ENCODE results near the gene RDX. TPM values are rescaled to one million over a fixed set of nuclear protein-coding genes. Genes with fewer than 3 reads are reported as not detected.

The RDX gene
- total and polyA plus RNA-seq, 10 of the 15 experiments (the other 5 are each of a cell fraction or from before 2014, with no cell fraction given): 24.6 to 62.2 (median 47.8) TPM

- RAD21 ChIA-PET (ENCODE audit: unreplicated experiment): interaction anchor here (1.9 kb wide), 1 partner anchor 332 kb away, joined by 5 read pairs; no protein-coding TSS in a partner anchor
Observed at GRCh38 chr11:110184456-110184855, 112.0 kb downstream of the RDX start.

More at GRCh38 chr11:110184456-110184855, 112.0 kb downstream of the RDX start:
- POLR2A ChIA-PET: no interaction called here
- CTCF ChIA-PET: interaction anchor here (0.7 kb wide), 1 partner anchor 200 kb away, joined by 3 read pairs; no protein-coding TSS in a partner anchor
- no peak overlapping the region for H3K27ac ChIP-seq (ENCODE audit: control insufficient read depth, insufficient read depth)
- H3K9me3 ChIP-seq (replicated peaks; ENCODE audit: control insufficient read depth, insufficient read depth, low read length): no peaks in the 10 kb centered on the region
- no TSS peak for BruUV-seq (replicated peaks)
- TF ChIP-seq GABPA (IDR thresholded peaks at IDR 0.05; ENCODE audit: low read depth) (no peak), NFYB (IDR thresholded peaks at IDR 0.05; ENCODE audit: insufficient read depth, low read depth, low read length) (no peak), NKRF (conservative IDR thresholded peaks at IDR 0.05) (no peak), RUNX3 (IDR thresholded peaks at IDR 0.05; ENCODE audit: low read length) (no peak), TCF7 (IDR thresholded peaks at IDR 0.05; ENCODE audit: borderline replicate concordance) (no peak)
- no peak overlapping the region for H3K4me3 ChIP-seq
- ATAC-seq (no peak; the same call in 2 of the 3 replicates), FAIRE-seq (no peak), DNase-seq (ENCODE audit: low read depth, low spot score) (no peak)
- in situ Hi-C loops (cut with MboI): no loop called here
- intact Hi-C loops (cut with micrococcal nuclease; ENCODE audit: unreplicated experiment): no loop called here
- SMC1A ChIA-PET (ENCODE audit: uncharacterized antibody, unreplicated experiment): interaction anchor here (1.0 kb wide), 1 partner anchor 238 kb away, joined by 3 read pairs; no protein-coding TSS in a partner anchor
- 36% methylated on average over 7 of the region's 7 CpGs for WGBS (ENCODE audit: insufficient coverage, insufficient replicate concordance, low lambda C conversion rate, missing lambda C conversion rate)
- no peaks in the 10 kb centered on the region for H3K36me3 ChIP-seq (ENCODE audit: control insufficient read depth in 2 of 2, insufficient read depth in 2 of 2, low read length in 1 of 2)
- H3K9ac ChIP-seq (ENCODE audit: control insufficient read depth, insufficient read depth, low read length): no peak overlapping the region
- H3K4me1 ChIP-seq (ENCODE audit: control insufficient read depth, insufficient read depth, low read length): 0 out of 2 replicates have a peak, but pooled peaks cover 3% of the 10 kb centered on the region
- no peaks in the 10 kb centered on the region for H4K20me1 ChIP-seq (ENCODE audit: control insufficient read depth, insufficient read depth)
- no peak overlapping the region for H3K4me2 ChIP-seq (ENCODE audit: control insufficient read depth, insufficient read depth)
- no peaks in the 10 kb centered on the region for H3K79me2 ChIP-seq (ENCODE audit: control insufficient read depth, insufficient read depth, low read length)
- no peak overlapping the region for H2AFZ ChIP-seq (ENCODE audit: control insufficient read depth, low read depth, low read length)
- H3K27me3 ChIP-seq (replicated peaks in 1 of 2; ENCODE audit: control insufficient read depth in 2 of 2, insufficient read depth in 2 of 2, low read length in 1 of 2): peaks cover 0 to 3% of the 10 kb centered on the region in 2 experiments; a peak in 2 of 4 replicates
